ENCODE measurements around the gene OR2T1. TPM values are rescaled to one million over a fixed set of nuclear protein-coding genes. Genes with fewer than 3 reads are reported as not detected.

OR2T1 gene
- not detected in 2 replicates for total RNA-seq

GRCh38 chr1:248402748-248403147 lies at the start of gene OR2T1:
TSS of gene OR2T1 (plus strand) at chr1:248403048. CDS start at chr1:248406148, 3,100 bp downstream.

GRCh38 chr1:248361121-248361715 lies 41.6 kb upstream of the OR2T1 start, which contains the start of gene OR2T4:
TSS of gene OR2T4 (plus strand) at chr1:248361665. CDS start at chr1:248361665, 0 bp downstream.

GRCh38 chr1:248375446-248375845 lies 27.4 kb upstream of the OR2T1 start, which contains the start of gene OR2T6:
TSS of gene OR2T6 (plus strand) at chr1:248375746. CDS start at chr1:248387609, 11,863 bp downstream.

GRCh38 chr1:248445399-248445798 lies 42.6 kb downstream of the OR2T1 start, which contains the start of gene OR2T2:
TSS of gene OR2T2 (plus strand) at chr1:248445637. CDS start at chr1:248452798, 7,161 bp downstream.

Other genes starting within 250 kb of the OR2T1 start
- gene OR2M2, start 228.2 kb upstream of the OR2T1 start, total RNA-seq = not detected in 2 replicates
- gene OR2M3, start 205.8 kb upstream of the OR2T1 start, total RNA-seq = not detected in 2 replicates
- gene OR2M4, start 171.6 kb upstream of the OR2T1 start, total RNA-seq = not detected in 2 replicates
- gene OR2T33, start 125.1 kb upstream of the OR2T1 start, total RNA-seq = not detected in 2 replicates
- gene OR2T12, start 99.6 kb upstream of the OR2T1 start, total RNA-seq = not detected in 2 replicates
- not detected in 2 replicates for gene OR2M7, start 78.5 kb upstream of the OR2T1 start, total RNA-seq
- not detected in 2 replicates for gene OR14C36, start 54.3 kb upstream of the OR2T1 start, total RNA-seq
- not detected in 2 replicates for gene OR2T4, start 41.4 kb upstream of the OR2T1 start, total RNA-seq
- gene OR2T6, start 27.3 kb upstream of the OR2T1 start, total RNA-seq = not detected in 2 replicates
- gene OR2T2, start 42.6 kb downstream of the OR2T1 start, total RNA-seq = not detected in 2 replicates
- 0.24 TPM in 1 of 2 replicates, not detected in the other for gene OR2T3, start 70.3 kb downstream of the OR2T1 start, total RNA-seq
- not detected in 2 replicates for gene OR2T5, start 85.5 kb downstream of the OR2T1 start, total RNA-seq
- gene OR2G6, start 105.0 kb downstream of the OR2T1 start, total RNA-seq = not detected in 2 replicates
- not detected in 2 replicates for gene OR2T29, start 159.7 kb downstream of the OR2T1 start, total RNA-seq
- gene OR2T34, start 171.7 kb downstream of the OR2T1 start, total RNA-seq = not detected in 2 replicates
- gene OR2T10, start 194.7 kb downstream of the OR2T1 start, total RNA-seq = not detected in 2 replicates
- not detected in 2 replicates for gene OR2T11, start 232.0 kb downstream of the OR2T1 start, total RNA-seq
- gene OR2T35, start 242.2 kb downstream of the OR2T1 start, total RNA-seq = not detected in 2 replicates

Measured in tracheal epithelial cell (primary cell).